CD4-positive, alpha-beta T cell treated with Interleukin-15 for 1 hour (primary cell): ENCODE data around the gene MAP3K5.
A peak's percentile ranks its signal among the peaks of the same experiment; 100 is the strongest.

Experiments used
- DNase-seq: peaks from one replicate; pipeline ENCODE4 v3.0.0-alpha.2; 2020

Gene MAP3K5

GRCh38 chr6:136640132-136640915 lies 152.0 kb downstream of the MAP3K5 start:
- DNase-seq = no peak

- no peak for DNase-seq
Observed at GRCh38 chr6:136639702-136640101, 152.6 kb downstream of the MAP3K5 start.

DNA sequence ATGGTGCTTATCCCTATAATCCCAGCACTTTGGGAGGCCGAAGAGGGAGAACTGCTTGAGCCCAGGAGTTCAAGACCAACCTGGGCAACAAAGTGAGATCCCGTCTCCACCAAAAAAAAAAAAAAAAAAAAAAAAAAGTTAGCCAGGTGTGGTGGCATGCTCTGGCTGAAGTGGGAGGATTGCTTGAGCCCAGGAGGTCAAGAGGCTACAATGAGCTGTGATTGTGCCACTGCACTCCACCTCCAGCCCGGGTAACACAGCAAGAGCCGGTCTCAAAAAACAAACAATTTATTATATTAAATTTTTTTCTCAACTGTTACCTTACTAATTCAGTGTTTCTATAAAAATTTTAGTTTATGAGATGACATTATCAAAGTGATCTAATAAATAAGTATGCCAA lies 156.7 kb downstream of the MAP3K5 start:
- no peak for DNase-seq

DNA sequence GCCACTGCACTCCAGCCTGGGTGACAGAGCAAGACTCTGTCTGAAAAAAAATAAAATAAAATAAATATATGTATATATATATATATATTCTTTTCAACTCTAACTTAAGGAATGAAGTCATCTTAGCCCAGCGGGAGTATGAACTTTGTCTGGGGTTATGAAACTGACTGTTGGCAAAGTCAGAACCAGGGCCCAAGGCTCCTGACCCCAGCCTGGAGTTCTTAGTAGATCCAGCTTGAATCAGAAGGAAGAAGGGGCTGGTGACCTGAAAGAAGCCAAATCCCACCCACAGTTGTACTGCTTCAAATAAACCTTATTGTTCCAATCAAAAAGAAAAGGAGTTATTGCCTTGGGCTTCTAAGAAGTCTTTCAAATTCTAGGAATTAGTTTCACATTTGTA lies 158.9 kb downstream of the MAP3K5 start:
- DNase-seq = no peak

- DNase-seq = no peak
Observed at GRCh38 chr6:136628996-136629395, 163.3 kb downstream of the MAP3K5 start.

GRCh38 chr6:136627191-136627590 lies 165.1 kb downstream of the MAP3K5 start:
- DNase-seq = no peak

DNA sequence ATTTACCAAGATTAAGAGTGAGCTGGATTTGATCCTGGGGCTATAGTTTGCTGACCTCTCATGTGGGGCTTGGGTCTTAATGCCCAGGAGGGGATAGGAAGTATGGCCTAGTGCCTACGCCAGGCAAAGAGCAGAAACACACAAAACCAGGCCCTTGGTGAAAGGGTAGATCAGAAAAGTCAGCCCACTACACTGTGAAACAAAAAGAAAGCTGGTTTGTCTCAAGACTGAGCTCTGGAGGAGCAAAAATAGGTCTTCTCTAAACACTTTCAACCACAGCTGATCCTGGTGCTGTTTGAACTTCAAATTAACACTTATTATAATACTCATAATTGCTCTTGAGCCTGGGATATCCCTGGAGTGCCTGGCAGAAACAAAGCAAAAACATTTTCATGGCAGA lies 167.0 kb downstream of the MAP3K5 start:
- DNase-seq = no peak

- no peak for DNase-seq
Observed at GRCh38 chr6:136624347-136624746, 167.9 kb downstream of the MAP3K5 start.

- no peak for DNase-seq
Observed at GRCh38 chr6:136618086-136618485, 174.2 kb downstream of the MAP3K5 start.

GRCh38 chr6:136616527-136616926 lies 175.8 kb downstream of the MAP3K5 start:
- DNase-seq = no peak

DNA sequence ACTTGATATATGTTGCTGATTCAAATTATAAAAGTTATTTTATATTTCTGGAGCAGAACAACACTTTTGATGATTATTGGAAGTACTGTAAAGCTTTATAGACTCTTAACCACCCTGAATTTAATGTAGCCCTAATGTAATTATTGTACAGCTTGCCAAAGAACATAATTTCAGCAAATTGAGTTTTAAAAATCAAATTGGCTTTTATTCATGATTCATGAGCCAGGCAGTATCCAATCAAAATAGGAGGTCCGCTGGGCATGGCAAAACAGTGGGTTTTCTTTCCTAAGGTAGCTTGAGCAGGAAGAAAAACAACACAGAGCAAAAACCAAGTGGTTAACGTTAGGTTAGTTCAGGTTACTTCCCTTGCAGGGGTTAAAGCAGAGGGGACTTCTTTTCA lies 177.3 kb downstream of the MAP3K5 start:
- DNase-seq = no peak

- no peak for DNase-seq
Observed at GRCh38 chr6:136614350-136614749, 177.9 kb downstream of the MAP3K5 start.

DNA sequence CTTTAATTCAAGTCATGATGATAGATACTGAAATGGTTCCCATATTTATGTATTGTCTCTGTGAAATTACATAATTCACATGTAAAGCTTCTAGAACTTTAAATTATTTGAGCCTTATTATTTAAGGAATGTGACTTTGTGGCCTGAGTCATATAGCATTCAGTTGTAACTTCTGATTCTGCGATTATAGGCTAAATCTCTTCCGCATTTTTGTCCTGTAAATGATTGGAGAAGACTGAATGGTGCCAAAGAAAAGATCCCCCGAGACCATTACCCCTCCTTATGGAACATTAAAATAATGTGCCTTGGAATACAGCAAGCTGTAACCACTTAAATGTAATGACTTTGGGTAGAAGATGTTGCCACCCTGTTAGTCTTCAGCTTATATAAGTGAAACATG lies 178.8 kb downstream of the MAP3K5 start:
- DNase-seq = no peak

DNA sequence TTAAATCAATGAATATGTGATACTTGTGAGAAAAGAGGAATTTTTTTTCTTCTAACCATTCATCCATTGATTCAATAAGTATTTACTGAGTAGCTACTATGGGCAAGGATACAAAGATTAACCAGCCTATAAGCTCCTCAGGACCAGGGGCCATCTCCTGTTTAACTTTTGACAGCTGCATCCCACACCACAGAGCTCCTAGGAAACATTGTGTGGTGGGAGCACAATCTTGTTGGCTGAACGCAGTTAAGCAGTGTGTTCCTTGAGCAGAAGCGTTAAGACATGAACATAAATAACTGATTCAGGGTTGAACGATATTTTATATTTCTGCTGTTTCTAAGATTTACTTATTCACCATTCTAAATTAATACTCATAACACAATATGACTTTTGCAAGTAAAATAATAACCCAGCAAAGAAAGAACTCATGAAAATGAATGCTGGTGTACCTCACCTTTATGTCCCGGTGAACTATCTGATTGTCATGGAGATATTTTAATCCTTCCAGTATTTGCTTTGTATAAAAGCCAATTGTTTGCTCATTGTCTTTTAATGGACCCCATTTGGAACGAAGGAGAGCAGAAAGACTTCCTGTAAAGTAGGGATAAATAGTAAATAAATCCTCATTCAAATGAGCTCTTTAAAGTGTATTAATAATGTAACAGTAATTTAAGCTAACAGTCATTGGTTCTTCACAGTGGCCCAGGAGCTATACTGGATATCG lies 179.4 kb downstream of the MAP3K5 start:
- DNase-seq = no peak

GRCh38 chr6:136611746-136612145 lies 180.5 kb downstream of the MAP3K5 start:
- no peak for DNase-seq

GRCh38 chr6:136611133-136611532 lies 181.1 kb downstream of the MAP3K5 start:
- no peak for DNase-seq

DNA sequence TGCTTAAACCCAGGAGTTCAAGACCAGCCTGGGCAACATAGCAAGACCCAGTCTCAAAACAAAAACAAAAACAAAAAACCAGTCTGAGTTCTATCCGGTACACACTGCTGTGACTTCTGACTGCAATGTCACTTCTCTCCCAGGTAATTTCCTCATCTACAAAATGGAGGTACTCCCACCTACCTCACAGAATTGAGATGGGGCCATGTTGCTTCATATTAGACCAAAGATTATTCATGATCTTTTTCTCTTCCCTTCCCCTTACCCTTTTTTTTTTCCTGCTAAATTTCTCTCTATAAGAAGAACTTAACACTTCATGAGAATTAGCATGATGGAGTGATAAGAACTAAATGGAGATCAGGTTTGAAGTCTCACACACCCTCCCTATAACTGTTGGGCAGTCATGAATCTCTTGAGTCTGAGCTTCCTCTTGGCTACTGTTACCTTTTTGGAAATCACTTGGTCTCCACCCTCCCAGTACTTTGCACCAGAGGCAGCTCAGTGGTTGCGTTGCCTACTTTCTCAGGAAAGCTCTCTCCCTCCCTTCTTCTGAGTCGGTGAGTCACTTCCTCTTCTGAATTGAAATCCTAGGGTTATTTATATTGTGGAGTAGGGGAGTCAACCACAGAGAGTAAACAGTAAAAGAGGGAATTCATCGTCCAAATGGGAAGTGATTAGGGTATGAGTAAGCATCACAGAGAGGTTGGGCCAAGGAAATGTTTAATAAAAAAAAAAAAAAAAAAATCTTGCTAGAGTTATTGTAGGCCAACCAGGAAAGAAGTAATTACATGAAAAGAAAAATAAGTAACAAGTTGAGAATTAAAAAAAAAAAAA lies 182.2 kb downstream of the MAP3K5 start:
- peak; percentile 53 for DNase-seq

DNA sequence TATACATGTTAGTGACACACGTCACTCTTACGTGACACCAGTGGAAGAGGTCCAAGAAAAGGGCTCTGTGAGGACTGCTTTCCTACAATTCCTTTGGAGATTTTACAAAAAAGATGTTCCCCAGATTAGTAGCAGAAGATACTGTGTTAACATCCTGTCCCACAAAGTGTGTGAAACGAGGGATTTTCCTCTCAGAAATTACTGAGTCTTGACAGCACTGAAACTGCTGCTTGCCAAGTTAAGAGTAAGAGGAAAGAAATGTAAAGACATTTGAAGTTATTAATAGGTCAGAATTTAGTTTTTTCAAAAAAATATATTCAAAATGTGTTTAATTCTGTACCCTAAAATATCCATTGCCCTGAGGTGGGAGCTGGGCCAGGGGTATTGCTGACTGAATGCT lies 183.3 kb downstream of the MAP3K5 start:
- DNase-seq = no peak

- peak; percentile 67 for DNase-seq
Observed at GRCh38 chr6:136607932-136608772, 184.1 kb downstream of the MAP3K5 start.

GRCh38 chr6:136607204-136607931 lies 184.9 kb downstream of the MAP3K5 start:
- DNase-seq = no peak

DNA sequence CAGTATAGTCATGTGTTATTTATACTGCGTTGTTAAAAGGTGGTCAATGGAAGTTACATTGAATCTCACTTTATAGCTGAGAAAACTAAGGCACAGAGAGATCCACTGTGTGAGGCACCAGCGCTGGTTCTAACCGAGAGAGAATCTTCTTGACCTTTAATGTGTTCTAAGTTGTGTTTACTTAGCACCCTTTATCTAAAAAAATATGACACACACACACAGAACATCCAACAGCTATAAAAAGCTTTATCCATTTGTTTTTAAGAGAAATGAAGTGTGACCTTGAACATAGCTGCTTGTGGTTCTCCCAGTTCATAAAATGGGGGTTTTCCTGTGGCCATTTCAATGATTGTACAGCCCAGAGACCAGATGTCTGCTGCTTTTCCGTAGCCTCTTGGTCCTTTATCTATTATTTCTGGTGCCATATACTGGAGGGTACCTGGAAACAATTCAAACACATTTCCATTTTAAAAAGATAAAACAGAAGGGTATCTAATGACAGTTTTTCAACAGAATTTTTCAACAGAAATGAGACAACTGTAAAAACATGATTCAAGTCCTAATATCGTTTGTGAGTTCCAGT lies 187.3 kb downstream of the MAP3K5 start:
- no peak for DNase-seq
